Hematopoietic multipotent progenitor cell (in vitro differentiated cells): Measurements from ENCODE around the gene CDCA3. TPM values are rescaled to one million over a fixed set of nuclear protein-coding genes. Genes with fewer than 3 reads are reported as not detected.
A peak's percentile ranks its signal among the peaks of the same experiment; 100 is the strongest.
"Not testable (repeated sequence)": the region's sequence is repeated elsewhere in the genome, so short reads cannot be mapped to it uniquely, and the experiment has no call there.

Experiments used
- DNase-seq, 3 donors: peaks; one replicate each; pipeline ENCODE4 v3.0.0-alpha.2; 2011 to 2015; ENCODE audit warnings: low read depth in 2 of 3, low spot score in 2 of 3
- total RNA-seq: library from RNA; depleted of rRNA; stranded (reverse); fragments of >200 nt; gene quantifications from one replicate; pipeline ENCODE4 v1.2.3, GENCODE V29; 2012

The CDCA3 gene
- 3.5 TPM for total RNA-seq

GRCh38 chr12:6851153-6851920 lies at the start of gene CDCA3:
CDCA3 (minus strand) TSS chr12:6851286; CDS start chr12:6850952, 334 bp downstream.
- peak; percentile 78 to 99 (median 95) for DNase-seq

- peak in 2 of 3 donors; percentile 81 to 90 for DNase-seq
Observed at GRCh38 chr12:6899837-6900519, 48.9 kb upstream of the CDCA3 start.

GRCh38 chr12:6899427-6899826 lies 48.3 kb upstream of the CDCA3 start:
- no peak for DNase-seq

GRCh38 chr12:6896846-6897435 lies 45.9 kb upstream of the CDCA3 start:
- DNase-seq: no peak

GRCh38 chr12:6894321-6894720 lies 43.2 kb upstream of the CDCA3 start:
- no peak for DNase-seq

GRCh38 chr12:6892683-6893082 lies 41.6 kb upstream of the CDCA3 start:
- not testable (repeated sequence) for DNase-seq

GRCh38 chr12:6891646-6892001 lies 40.5 kb upstream of the CDCA3 start:
- DNase-seq: no peak

GRCh38 chr12:6890789-6891645 lies 39.9 kb upstream of the CDCA3 start:
- peak; percentile 95 to 98 (median 97) for DNase-seq

GRCh38 chr12:6889775-6890573 lies 38.9 kb upstream of the CDCA3 start:
- DNase-seq: not testable (repeated sequence)

- DNase-seq: not testable (repeated sequence)
Observed at GRCh38 chr12:6888794-6889193, 37.7 kb upstream of the CDCA3 start.

- DNase-seq: no peak
Observed at GRCh38 chr12:6888360-6888759, 37.3 kb upstream of the CDCA3 start.

GRCh38 chr12:6887460-6887859 lies 36.4 kb upstream of the CDCA3 start:
- DNase-seq: no peak

GRCh38 chr12:6886206-6886999 lies 35.3 kb upstream of the CDCA3 start:
- DNase-seq: not testable (repeated sequence)

- DNase-seq: no peak
Observed at GRCh38 chr12:6884539-6884938, 33.5 kb upstream of the CDCA3 start.

- no peak for DNase-seq
Observed at GRCh38 chr12:6883683-6884082, 32.6 kb upstream of the CDCA3 start.

GRCh38 chr12:6883252-6883651 lies 32.2 kb upstream of the CDCA3 start:
- no peak for DNase-seq

GRCh38 chr12:6879824-6880223 lies 28.7 kb upstream of the CDCA3 start:
- not testable (repeated sequence) for DNase-seq

GRCh38 chr12:6874015-6874368 lies 22.9 kb upstream of the CDCA3 start:
- DNase-seq: not testable (repeated sequence)
